ENCODE measurements around the gene RDX.

DNA sequence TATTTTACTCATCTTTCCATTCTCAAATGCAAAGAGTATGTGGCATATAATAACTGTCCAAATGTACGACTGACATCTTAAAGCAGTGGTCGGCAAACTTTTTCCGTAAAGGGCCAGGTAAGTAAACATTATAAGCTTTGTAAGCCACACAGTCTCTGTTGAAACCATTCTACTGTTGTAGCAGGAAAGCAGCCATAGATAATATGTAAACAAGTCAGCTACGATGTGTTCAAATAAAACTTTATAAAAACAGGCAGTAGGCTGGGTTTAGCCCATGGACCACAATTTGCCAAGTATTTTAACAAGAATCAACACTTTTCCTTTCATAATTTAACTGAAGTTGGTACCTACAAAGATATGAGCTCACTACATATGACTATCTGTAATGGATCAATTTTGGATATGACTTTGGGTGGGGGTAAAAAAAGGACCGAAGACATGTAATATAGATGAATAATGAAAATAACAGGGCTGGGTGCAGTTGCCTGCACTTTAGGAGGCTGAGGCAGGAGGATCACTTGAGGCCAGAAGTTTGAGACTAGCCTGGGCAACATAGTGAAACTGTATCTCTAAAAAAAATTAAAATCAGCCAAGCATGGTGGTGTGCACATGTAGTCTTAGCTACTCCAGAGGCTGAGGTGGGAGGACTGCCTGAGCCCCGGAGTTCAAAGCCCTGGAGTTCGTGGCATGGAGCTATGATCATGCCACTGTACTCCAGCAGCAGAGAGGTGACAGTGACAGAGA, 5.7 kb downstream of the RDX start:
- TF ChIP-seq, protein P1, sequence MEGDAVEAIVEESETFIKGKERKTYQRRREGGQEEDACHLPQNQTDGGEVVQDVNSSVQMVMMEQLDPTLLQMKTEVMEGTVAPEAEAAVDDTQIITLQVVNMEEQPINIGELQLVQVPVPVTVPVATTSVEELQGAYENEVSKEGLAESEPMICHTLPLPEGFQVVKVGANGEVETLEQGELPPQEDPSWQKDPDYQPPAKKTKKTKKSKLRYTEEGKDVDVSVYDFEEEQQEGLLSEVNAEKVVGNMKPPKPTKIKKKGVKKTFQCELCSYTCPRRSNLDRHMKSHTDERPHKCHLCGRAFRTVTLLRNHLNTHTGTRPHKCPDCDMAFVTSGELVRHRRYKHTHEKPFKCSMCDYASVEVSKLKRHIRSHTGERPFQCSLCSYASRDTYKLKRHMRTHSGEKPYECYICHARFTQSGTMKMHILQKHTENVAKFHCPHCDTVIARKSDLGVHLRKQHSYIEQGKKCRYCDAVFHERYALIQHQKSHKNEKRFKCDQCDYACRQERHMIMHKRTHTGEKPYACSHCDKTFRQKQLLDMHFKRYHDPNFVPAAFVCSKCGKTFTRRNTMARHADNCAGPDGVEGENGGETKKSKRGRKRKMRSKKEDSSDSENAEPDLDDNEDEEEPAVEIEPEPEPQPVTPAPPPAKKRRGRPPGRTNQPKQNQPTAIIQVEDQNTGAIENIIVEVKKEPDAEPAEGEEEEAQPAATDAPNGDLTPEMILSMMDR (IDR thresholded peaks at IDR 0.05): no peak
- no peak for TF ChIP-seq ZFX (IDR thresholded peaks at IDR 0.05; ENCODE audit: borderline replicate concordance)
